Fibroblast of peridontal ligament (primary cell): ENCODE measurements around the gene TPCN2.

Source experiments
- DNase-seq: peaks from one replicate; pipeline ENCODE4 v3.0.0-alpha.2; 2010; ENCODE audit errors: extremely low read depth

TPCN2 gene

DNA sequence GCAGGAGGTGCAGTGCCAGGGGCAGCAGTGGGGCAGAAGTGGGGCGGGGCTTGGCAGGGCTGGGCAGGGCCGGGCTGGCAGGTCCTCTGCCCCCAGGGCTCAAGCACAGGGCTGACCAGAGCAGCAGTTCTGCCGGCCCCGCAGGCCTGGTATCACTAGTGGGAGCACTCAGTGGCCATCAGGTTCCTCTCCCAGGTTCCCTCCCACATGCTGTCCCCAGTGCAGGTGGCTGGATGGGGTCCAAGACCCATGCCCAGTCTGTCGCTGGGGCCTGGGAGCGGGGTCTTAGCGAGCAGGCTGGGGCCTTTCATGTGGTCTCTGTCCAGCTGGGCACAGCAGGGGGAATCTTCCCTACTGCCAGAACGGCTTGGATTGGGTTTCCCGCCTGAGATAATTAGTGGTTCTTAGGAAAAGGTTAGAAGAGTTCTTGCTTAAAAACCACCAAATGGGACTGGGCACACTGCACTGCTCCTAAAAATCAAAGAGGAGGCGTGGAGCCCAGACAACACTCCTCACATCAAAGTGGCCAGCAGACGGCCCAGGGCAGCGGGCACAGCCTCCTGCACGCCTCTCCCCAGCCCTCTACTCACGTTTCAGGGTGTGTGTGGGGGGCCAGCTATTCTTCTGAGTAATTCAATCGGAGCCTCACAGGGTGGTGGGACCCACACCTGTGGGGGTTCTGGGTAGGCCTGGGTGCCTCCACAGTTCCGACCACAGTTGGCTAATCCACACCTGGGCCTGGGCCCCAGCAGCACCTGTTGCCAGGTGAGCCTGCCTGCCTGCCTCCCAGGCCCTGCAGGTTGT, 45.6 kb downstream of the TPCN2 start:
- DNase-seq: no peak

DNA sequence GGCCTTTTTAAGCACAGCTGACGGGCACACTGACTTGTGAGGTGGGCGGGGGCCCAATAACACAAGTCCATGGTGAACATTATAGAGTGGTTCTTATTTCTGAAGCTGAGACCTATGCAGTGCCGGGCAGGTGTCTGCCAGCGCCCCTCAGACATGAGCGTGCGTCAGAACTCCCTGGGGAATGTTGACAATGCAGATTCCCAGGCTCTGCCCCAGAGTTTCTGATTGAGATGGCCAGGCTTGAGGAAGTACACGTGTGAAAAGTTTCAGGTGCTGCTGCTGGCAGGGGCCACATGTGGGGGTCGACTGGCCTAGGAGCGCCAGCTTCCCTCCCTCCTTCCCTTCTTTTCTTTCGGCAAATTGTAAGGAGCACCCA, 46.2 kb downstream of the TPCN2 start:
- DNase-seq: no peak

DNA sequence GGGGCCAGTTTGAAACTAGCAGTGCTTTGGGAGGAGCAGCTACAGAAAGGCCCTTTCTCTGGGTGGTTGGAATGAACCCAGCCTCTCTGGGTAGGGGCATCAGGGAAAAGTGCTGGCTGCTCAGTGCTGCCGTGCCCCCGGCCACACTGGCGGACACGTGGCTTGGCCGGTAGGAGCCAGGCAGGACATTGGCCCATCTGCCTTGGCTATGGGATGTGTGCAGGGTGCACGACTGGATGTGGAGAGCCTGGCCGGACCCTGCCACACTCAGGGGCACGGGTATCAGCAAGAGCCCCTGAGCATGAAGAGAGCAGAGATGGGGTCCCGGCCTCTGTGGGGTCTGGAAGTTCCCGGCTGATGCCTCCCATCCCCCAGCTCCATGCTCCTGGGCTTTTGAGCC, 46.6 kb downstream of the TPCN2 start:
- DNase-seq: no peak

DNA sequence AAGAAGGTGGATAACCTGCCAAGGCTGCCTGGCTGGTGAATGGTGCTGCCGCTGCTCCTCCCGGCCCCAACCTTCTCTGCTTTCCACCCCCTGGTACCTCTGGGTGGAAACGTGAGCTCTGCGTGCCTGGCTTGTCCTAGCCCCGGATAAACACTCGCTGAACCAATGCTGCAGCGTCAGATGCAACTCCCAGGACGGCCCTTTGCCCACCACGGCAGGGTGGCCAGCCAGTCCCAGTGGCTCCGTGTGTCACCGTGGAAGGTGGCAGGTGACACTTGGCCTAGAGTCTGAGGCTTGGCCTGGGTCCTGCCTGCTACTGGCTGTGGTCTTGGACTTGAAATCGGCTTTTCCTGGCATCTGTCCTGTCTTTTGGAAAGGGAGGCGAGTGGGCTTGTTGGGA, 47.7 kb downstream of the TPCN2 start:
- DNase-seq: no peak

DNA sequence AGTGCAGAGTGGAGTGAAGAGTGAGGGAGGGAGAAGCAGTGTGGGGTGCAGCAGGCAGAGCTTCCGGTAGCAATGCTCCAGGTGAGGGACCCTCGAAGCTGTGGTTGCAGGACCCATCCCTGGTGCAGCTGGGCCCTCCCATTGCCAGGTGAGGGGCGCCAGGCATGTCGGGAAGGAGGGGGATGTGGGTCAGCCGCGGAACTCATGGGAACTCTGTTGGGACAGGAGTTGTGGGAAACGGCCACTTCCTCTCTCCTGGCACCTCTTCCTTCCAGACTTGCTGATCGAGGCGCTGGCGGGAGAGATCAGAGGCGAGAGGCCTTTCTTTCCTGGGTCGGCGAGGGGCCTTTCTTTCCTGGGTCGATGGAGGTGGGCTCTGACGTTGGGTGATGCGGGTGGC, 48.5 kb downstream of the TPCN2 start:
- DNase-seq: no peak

DNA sequence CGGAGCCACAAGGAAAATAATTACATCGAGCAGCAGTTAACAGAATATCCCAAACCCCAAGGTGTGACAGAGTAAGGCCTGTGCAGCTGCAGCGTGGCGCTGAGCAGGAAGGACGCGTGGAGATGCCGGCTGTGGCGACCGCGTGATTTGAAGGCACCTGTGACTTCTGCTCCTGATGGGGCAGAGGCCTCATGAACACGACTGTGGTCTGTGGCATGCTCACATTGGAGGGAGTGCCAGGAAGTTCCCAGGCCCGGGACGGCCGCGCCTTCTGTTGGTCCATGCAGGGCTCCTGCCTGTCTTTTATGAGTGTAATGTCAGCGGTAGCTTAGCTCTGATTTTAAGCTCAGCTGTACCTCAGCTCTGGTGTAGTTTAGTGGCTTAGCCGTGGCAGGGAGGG, 50.4 kb downstream of the TPCN2 start:
- DNase-seq: no peak

DNA sequence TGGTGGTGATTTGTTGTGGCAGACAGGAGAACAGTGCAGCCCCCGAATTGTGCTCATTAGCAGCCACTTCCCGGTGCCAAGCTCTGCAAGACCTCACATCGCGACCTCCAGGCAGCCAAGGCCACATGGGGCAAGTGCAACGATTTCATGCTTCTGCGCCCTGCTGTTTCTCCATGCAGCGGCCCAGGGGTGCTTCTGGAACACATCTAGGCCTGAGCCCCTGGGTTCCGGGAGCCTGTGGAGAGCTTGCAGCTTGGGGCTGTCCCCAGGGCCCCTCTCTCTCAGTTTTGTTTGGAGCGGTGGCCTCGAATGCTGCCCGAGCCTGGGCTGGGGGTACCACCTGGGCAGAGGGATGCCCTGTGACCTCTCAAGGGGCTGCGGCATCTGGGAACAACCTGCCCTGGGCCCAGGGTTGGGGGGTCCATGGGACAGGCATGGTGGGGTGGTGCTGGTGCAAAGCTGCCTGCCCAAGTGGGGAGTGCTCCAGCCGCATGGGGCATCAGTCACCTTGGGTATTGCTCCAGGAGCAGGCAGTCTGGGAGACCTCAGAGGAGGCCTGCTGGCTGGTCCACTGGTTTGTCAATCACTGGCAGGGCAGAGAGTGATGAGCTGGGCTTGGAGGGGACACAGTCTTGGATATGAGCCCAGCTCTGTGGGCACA, 51.9 kb downstream of the TPCN2 start:
- no peak for DNase-seq

DNA sequence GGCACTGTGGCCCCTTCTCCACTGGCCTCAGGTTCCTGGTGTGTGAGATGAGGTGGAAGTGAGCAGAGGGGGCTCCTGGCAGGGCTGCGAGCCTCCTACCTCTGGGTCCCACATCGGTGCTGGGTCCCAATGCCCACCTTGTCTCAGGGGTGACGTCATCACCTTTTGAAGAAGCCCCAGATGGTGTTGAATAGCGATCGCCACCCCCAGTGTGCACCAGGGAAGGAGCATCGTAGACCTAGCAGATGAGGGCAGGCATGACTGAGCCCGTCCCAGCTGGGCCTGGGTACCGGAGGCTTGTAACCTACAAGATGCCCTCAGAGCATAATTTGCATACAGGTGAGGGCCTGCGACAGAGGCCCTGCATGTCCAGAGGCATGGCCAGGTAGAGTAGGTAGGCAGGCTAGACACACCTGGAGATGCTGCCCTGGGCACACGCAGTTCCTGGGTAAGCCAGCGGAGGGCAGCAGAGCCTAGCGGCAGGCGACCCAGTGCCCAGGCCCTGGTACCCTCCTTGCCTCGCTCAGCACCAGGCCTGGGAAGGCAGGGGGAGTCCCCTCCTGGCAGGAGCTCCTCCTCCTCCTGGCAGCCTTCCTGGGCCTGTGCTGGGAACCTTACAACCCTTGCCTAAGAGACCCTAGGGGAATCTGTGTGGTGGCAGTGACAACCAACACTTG, 52.5 kb downstream of the TPCN2 start:
- peak; percentile 72 for DNase-seq

DNA sequence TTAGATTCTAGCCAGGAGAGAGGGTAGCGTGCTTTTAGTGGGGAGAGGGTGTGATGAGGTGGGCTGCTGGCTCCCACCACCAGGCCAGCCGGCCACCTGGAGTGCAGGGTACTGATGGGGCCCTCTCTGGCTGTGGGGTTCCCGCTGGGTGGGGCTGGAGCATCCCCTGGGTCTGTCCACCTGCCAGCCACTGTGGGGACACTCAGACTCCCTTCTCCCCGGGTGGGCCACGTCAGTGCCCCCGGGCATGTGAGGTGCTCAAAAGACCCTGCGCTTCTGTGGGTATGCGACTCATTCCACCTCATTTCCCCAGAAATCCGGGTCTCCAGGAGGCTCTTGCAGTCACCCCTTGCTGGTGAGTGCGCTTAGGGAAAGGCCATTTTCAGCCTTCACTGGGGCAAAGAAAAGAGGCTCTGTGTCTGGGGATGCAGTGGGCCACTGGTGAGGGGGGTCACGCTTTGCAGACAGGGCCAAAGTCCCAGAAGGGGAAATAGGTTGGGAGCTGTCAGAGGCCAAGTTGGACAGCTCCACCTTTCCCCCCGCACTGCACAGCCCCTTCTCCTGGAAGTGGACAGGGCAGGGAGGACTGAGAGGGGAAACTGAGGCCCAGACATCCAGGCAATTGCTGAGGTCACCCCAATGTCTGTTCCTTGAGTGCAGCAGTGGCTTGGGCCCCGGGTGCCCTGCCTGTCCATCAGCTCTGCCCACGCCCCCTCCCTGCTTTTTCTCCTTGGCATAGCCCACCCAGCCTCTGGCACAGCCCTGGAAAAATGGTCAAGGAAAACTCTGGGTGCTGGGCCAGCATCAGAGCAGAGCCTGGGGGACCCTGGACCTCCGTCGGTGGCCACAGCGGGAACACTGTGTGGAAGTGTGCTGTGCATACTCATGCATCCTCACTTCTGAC, 53.3 kb downstream of the TPCN2 start:
- DNase-seq: no peak

DNA sequence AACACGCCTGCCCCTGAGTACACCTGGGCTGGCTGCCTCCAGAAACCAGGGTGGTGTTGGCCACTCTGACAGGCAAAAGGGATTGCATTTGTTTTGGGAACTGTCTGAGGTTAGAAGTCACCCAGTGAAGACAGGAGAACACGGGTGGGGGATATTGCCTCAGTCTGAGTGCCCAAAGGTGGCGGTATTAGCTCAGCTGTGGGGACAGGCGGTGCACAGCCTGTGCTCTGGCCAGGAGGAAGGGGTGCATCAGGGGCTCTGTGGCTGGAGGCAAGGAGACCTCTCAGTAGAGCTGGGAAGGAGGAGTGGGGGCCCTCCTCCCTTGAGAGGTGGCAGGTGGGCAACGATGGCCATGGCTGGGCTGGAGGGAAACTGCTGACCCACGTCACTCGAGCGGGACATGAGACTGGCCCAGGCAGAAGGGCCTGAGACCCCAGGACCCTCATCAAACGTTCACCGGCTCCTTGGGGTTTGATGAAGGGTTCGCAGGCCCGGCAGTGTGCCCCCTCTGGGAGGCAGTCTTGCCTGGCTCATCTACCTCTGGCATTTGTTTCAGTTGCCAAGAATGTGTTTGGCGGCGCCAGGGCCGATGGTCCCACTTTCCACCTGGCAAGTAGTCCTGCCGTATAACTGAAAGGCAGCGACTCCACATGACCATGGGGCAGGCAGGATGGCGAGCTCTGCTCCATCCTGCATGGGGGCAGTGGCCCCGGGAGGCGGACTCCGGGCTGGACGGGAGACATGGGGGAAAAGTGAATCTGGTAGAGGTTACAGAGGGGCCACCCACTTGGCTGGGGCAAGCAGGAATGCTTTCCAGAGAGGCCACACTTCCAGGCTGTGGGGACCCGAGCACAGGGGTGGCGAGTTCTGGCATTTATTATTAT, 54.2 kb downstream of the TPCN2 start:
- DNase-seq: peak; percentile 12

DNA sequence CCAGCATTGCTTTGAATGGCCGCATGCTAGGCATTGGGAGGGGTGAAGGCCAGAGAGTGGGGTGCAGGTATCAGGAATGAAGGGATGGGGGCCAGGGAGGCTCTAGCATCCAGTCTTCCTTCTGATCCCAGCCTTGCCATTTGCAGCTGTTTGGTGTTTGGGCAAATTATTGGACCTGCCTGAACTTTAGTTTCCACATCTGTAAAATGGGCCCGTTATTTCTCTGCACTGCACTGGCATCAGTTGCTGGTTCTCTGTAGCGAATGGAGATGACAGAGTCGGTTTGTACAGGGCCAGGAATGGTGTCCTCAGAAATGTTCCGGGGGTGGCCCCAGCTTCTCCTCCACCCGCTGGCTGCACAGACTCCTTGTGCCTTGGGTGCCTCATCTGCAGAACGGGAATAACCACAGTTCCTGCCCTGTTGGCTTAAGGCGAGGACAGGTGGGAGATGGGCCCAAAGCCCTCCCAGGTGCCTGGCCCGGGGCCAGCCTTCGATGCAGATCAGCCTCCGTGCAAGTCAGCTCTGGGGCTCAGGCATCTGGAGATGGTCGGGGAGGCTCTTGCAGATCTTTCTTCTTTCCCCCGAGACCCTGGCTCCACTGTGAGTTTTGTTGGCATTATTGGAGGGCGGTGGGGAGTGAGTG, 55.6 kb downstream of the TPCN2 start:
- DNase-seq: no peak

DNA sequence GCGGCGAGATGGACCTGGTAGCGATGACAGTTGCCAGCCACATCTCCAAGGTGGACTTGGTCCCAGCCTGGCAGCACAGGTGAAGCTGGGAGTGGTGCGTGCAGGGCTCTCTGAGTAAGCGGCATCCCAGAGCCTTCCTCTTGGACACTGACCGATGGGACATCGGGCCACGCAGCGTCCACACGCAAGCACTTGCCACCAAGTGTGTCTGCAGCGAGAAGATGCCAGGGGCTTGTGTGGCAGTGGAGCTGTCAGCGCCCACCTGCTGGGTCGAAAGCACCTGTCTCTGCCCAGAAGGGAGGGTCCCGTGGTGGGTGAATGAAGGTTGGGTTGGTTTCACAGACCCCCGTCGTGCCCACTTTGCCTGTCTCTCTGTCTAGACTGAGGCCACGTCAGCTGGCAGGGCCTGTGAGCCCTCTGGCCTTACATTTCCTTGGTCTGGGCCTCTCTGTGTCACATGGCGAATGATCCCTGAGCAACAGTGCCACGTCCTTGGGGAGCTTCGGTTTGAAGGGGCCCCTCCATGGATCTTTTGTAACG, 56.2 kb downstream of the TPCN2 start:
- no peak for DNase-seq

DNA sequence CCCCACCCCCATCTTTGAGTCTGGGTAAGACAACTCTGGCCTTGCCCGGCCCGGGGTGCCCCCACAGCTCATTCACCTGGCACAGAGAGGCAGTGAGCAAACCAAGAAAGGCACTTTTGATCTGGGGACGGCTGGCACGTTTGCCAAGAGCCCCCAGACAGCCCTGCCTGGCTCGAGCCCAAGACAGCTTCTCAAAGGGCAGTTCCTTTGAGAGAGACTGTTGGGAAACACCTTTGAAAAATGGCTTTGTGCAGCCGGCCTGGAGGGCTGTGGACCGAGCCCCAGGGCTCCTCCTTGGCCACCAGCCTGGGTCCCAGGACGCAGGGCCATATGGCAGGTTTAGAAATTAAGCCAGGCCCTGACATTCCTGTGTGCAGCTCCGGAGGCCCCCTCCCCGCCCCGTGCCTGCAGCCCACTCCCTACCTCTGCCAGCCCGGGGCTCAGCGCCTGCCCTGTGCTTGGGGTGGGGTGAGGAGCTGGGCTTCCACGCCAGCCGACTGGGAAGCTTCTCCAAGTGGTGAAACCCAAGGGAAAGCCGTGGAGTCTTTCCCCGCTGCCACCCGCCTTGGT, 56.8 kb downstream of the TPCN2 start:
- DNase-seq: no peak

DNA sequence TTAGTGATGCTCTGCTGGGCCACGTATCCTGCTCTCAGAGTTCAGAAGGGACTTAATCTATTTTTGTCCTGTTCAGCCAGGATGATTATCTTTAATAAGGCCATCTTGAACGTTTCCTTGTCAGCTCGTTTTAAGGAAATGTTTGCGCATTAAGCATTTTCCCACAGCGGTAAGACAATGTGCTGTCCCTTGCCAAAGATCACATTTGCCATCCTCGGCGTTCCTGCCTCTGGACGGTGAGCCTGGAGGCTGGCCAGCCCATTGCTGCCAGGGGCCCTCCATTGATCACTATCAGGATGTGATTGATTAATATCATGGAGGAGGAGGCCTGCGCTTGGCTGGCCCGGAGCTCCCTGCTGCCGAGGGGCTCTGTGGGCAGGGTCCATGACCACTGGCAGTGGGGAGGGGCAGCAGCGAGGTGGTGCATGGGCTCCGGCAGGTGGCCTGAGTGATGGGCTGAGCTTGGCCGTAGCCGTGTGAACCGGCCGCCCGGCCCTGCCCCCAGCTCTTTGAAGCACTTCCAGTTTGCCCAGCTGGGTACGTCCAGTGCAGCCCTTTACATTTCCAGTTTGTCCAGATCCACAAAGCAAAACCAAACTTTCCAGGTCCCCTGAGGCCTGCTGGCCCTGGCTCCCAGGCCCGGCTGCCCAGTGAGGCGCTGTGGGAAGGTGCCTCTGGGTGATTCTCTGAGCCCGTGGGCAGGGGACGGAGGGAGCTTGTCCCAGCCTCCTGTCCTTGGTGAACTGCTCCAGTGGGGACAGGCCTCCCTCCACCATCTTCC, 57.5 kb downstream of the TPCN2 start:
- DNase-seq: no peak

DNA sequence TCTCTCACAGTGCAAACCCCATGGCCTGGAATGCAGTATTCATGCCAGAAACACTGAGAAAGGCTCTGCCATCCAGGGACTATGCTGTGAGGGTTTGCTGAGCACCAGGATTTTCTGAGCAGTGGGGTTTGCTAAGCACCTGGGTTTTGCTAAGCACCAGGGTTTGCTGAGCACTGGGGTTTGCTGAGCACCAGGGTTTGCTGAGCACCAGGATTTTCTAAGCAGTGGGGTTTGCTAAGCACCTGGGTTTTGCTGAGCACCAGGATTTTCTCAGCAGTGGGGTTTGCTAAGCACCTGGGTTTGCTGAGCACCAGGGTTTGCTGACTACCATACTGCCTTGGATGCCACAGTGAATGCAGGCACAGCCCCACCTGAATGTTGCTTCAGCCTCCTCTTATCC, 58.7 kb downstream of the TPCN2 start:
- no peak for DNase-seq

DNA sequence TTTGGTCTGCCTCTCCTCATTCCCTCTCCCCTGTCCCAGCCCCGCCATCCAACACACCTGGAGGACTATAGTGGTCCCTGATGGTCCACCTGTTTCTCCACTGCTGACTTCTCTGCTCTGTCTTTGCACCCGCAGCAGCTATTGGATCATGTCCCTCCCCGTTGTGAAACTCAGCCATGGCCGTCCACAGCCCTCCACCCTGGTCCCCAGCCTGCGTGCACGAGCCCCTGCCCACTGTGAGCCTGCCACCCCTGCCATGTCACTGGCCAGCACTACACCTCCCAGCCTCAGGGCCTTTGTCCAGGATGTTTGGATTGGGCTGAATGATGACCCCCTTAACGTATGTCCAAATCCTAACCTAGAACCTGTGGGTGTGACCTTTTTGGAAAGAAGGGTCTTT, 59.3 kb downstream of the TPCN2 start:
- no peak for DNase-seq

DNA sequence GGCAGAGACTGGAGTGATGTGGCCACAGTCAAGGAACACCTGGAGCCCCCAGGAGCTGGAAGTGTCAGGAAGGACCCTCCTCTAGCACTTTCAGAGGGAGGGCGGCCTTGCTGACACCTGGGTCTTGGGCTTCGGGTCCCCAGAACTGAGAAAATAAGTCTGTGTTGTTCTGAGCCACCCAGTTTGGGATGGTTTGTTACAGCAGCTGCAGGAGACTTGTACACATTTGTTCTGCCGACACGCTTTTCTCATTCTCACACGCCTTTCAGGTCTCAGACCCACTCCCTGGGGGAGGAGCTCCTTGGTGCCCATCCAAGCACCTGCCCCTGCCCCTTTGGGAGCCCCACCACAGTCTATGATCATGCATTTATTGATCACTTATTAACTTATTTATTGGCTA, 59.8 kb downstream of the TPCN2 start:
- DNase-seq: no peak

DNA sequence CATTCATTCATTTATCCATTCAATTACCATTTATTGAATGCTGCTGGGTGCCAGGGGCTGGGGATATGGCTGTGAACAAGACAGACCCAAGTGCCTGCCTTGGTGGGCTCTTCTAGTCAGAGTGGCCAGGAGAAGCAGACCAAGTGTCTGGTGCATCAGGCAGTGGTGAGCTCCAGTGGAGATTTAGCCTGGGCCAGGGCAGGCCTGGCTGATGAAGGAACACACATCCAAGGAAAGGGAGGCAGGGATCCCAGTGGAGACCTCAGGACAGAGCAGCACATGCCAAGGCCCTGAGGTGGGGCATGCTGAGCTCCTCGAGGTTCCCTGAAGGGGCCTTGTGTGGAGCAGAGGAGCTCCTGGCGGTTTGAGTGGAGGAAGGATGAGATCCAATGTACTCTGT, 60.4 kb downstream of the TPCN2 start:
- DNase-seq: no peak

DNA sequence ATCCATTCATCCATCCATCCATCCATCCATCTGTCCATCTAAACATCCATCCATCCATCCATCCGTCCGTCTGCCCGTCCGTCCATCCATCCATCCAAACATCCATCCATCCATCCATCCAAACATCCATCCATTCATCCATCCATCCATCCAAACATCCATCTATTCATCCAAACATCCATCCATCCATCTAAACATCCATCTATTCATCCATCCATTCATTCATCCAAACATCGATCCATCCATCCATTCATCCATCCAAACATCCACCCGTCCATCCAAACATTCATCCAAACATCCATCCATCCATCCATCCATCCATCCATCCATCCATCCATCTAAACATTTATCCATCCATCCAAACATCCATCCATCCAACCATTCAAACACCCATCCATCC, 61.7 kb downstream of the TPCN2 start:
- no peak for DNase-seq
